HPDE6-E6E7 (cell line): Measurements from ENCODE around the gene SLC25A53.
"Not testable (repeated sequence)": the region's sequence is repeated elsewhere in the genome, so short reads cannot be mapped to it uniquely, and the experiment has no call there.

Experiments
- DNase-seq: peaks from one replicate; pipeline ENCODE4 v3.0.0; 2011; ENCODE audit warnings: missing footprints; ENCODE audit errors: extremely low spot score

SLC25A53 gene

GRCh38 chrX:104134583-104135261 lies 22.1 kb downstream of the SLC25A53 start:
- DNase-seq = no peak

- DNase-seq = no peak
Observed at GRCh38 chrX:104130808-104131207, 26.0 kb downstream of the SLC25A53 start.

DNA sequence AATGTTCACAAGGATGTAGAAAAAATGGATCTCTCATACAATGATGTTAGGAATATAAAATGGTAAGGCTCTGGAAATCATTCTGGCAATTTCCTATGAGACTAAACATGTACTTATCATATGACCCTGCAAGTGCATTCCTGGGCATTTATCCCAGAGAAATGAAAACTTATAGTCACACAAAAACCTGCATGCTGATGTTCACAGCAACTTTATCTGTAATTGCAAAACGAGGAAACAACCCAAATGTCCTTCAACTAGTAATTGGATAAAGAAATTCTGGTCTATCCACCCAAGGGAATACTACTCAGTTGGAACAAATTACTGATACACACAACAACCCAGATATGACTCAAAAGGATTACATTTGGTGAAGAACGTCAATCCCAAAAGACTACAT lies 30.0 kb downstream of the SLC25A53 start:
- no peak for DNase-seq

- no peak for DNase-seq
Observed at GRCh38 chrX:104122829-104123228, 34.0 kb downstream of the SLC25A53 start.

DNA sequence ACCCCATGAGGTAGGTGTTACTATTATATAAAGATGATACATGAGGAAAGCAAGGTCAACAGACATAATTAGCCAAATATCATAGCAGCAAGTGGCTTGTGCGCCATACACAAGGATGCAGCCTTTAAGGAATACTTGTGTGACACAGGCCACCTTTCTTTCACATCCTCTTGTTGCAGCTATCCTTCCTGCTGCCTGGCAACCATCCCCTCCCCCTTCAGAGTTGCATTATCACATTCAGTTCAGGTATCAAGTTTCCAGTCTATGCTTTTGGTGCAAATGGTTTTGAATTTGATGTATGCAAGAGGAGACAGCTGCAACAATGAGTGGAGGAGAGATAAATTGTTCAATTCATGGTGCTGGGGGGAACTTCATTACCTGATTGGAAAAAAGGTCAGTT lies 38.0 kb downstream of the SLC25A53 start:
- no peak for DNase-seq

- no peak for DNase-seq
Observed at GRCh38 chrX:104117759-104118158, 39.0 kb downstream of the SLC25A53 start.

- DNase-seq = no peak
Observed at GRCh38 chrX:104113222-104113965, 43.4 kb downstream of the SLC25A53 start.

DNA sequence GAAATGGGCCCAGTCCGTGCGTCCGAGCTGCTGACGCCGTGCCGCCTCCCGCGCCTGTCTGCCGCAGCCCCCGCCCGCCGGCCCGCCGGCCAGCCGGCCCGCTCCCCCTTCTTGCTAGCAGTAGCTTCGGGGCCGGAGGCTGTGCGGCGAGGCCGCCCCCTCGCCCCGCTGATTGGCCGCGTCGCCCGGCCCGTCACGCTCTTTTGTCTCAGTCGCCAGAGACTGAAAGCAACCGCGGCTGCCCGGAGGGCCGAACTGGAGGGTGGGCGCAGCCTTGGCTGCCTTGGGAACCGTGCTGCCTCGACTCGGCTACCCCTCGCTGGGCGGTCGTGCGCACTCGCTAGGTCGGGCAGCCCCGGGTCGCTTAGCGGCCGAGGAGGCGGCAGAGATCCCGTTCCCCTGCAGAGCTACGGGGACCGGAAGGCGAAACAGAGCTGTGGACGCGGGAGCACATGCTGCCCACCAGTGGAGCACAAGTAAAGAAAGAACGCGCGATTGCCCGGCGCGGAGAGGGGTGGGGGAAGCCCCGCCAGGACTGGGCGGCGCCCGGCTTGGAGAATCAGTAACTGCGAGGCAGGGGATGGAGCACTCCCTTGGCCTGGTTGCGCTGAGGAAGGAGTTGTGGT lies 44.4 kb downstream of the SLC25A53 start, which contains the start of gene ZCCHC18:
Gene ZCCHC18 (plus strand): TSS at position 198 of the 626 bp plus-strand sequence. CDS start 1,589 bp downstream, outside the sequence.
- DNase-seq = no peak

DNA sequence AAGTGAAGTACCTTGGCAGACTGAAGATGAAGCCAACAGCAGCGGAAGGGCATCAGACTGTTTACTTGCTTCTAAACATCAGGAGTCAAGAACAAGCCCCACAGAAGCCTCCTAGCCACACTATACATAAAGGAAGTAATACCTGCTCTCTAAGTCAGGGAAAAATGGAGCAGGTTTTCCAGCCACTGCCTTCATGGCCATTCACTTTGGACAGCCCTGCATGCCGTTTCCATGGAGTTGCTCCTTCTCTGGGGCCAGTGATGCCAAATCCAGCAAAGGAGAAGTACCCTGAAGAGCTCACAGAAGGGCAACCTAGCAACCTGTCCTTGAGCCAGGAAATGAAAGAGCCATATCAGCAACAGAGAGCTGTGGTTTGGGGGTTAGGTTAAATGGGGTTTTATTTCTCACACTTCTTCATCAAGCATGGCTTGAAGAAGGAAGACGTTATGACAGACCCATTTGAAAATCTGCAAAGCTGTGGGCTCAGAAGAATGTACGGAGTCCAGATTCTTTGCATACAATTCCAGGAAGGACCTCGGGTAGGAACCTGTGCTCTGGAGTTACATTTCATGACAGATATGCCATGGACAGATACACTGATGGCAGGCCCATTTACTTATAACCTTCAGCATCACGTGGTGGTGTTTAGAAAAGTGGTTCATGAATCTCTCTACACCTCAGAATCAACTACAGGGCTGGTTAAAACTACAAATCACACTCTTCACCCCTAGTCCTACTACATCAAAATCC lies 46.1 kb downstream of the SLC25A53 start:
- DNase-seq = not testable (repeated sequence)

GRCh38 chrX:104108955-104109354 lies 47.9 kb downstream of the SLC25A53 start:
- DNase-seq = no peak

DNA sequence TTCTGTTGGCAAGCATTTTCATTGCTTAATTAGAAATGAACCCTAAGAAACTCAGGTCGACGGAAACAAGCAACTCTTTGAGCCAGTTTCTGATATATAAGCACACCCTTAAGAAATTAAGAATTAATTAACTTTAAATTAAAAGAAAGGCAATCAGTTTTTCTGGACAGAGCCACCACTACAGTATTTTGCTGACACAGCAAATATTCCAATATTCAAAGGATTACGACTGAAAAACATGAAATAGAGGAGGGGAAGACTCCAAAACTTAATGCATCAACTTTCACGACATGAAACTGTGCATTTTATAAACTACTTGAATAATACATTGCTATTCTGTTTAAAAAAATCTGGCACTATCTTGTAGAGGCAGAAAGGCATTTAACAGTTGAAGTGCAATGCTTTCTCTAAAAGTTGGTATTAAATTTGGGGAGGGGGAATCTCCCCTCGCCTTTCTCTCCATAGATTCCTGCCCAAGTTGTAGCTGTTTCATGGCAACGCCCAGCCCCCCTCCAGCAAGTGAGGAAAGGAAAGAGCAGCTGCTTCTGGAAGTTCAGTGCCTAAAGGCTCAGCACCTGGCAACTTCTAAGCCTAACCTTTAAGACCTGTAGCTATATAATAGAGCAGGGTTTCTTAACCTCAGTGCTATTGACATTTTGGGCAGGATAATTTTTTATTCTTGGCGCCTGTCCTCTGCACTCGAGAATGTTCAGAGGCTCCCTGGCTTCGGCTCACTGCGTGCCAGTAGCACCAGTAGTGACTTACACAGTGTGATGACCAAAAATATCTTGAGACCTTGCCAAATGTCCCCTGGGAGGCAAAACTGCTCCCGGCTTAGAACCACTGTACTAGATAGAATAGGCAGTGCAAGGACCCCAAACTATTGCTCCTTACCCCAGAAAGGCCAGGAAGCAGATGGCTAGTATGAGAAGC lies 51.2 kb downstream of the SLC25A53 start:
- no peak for DNase-seq

DNA sequence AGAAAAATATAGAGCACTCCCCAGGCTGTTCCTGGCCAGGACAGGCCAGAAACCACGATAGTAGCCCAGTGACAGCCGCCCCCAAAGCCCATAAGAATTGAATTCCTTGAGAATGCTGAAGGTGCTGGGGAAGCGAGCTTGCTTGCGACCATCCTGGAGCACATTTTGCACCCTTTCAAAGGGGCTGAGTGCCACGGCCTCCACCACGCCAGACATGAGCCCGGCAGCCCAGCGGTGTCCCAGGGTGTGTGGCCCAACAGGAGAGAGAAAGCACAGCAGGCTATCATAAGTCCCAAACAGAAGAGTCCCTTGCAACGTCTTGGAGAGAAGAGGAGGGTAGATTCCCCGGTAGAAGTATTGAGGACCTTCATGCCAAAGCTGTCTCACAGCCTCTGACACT lies 52.1 kb downstream of the SLC25A53 start:
- DNase-seq = no peak

- DNase-seq = no peak
Observed at GRCh38 chrX:104098919-104099318, 57.9 kb downstream of the SLC25A53 start.

DNA sequence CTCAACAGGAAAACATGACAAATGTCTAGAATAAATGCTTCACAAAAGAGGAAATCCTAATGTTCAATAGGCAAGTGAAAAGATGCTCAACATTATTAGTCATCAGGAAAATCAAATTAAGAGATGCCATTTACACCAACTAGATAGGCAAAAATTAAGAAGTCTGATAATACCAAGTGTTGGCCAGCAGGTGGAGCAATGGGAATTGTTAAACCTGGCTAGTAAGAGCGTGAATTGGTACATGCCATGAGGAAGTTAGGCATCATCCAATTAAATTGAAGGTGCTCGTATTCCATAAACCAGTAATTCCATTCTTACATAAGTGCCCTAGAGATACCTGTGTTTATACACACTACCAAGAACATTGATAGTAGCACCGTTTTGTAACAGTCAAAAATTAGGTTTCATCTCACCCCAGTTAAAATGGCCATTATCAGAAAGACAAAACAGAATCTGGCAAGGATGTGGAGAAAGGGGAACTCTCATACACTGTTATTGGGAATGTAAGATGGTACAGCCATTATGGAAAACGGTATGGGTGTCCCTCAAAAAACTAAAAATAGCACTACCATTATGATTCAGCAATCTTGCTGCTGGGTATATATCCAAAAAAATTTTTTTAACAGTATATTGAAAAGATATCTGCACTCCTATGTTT lies 58.5 kb downstream of the SLC25A53 start:
- peak; percentile 14 for DNase-seq

GRCh38 chrX:104085919-104086318 lies 70.9 kb downstream of the SLC25A53 start:
- DNase-seq = no peak

- no peak for DNase-seq
Observed at GRCh38 chrX:104085477-104085876, 71.3 kb downstream of the SLC25A53 start.

GRCh38 chrX:104084534-104085277 lies 72.1 kb downstream of the SLC25A53 start:
- no peak for DNase-seq

- DNase-seq = no peak
Observed at GRCh38 chrX:104084063-104084462, 72.7 kb downstream of the SLC25A53 start.

DNA sequence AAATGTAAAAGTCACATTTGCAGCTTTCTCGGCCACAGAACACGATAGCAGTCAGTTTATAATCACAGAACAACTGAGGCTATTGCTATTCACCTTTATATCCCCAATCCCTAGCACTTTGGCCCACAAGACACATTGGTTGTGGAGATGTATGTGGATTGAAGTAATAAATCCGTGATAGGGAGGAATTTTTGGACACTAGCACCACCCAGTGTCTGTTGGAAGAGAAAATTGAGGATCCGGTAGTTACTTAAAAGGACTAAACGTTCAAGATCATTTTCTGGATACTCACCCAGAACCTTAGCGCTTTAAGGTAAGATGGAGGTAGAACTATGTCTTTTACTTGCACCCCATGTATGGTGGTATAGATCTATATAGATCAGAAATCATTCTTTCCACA lies 79.0 kb downstream of the SLC25A53 start:
- not testable (repeated sequence) for DNase-seq
